ELR (cell line): ENCODE results near the gene IGF2BP3.
"Not testable (repeated sequence)": the region's sequence is repeated elsewhere in the genome, so short reads cannot be mapped to it uniquely, and the experiment has no call there.

Experiments
- DNase-seq: peaks from one replicate; pipeline ENCODE4 v3.0.0-alpha.2; 2015; ENCODE audit warnings: low read depth

The IGF2BP3 gene

DNA sequence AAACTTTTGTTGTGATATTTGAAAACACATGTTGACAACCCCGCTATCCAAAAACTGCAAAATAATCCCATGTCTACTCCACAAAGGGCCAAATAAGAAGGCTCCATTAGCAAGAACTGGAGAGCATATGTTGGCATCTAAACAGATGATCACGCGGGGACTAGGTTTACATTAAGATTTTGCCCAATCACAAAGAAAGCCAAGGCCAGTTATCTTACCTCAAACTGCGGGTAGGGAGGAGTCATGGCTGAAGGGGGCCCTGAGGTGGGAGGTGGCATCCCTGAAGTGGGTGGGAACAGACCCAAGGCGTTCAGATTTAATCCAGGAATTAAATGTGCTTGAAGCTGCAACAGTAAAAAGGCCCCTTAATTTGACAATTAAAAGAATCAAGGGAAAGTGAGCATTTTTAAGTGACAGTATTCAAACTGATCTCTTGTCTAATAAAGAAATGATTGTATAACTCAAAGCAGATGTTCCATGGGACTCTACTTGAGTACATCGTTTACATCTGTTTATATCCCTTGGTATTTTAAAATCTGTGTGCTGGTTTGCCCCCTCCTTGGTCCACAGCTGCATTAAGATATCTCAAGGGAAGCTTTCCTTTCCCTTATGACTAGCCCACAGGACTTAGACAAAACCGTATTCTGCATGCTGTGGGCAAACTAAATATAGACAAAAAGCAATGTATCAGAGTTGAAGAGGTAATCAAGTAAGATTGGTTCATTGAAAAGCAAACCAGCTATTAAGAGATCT, 128.3 kb downstream of the IGF2BP3 start:
- no peak for DNase-seq

DNA sequence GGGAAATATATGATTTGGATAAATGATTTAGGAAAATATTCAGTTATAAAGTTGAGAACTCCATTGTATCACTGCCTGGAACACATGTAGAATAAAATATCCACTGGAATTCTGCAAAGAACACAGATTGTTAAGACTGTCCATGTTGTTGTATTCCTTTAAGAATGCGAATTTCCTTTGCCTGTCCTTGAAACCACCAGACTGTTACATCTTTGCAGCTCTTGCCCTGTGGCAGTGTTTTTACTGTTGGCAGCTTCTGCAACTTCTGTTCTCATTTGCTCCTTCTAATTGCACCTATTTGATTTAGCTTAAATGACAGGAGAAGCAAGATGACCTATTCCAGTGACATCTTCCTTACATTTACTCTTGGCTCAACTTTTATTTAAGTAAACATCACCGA, 131.4 kb downstream of the IGF2BP3 start:
- no peak for DNase-seq

- no peak for DNase-seq
These were observed 131.9 kb downstream of the IGF2BP3 start for GRCh38 chr7:23338439-23338838.

DNA sequence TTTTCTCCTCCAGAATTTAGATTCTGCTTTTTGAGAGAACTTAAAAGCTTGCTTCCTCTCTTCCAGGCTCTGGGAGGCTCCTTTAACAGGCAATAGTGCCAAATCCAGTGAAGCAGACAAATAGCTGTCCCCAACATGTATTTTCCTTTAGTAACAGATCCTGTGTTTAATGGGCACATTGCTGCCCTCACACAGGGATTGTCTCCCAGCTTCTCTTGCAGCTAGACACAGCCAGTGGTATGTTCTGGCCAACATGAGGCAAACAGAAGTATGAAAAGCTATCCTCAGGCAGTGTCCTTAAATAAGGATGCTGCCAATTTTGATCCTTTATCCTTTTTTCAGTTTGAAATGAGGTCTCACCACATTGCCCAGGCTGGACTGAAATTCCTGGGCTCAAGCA, 132.9 kb downstream of the IGF2BP3 start:
- no peak for DNase-seq

DNA sequence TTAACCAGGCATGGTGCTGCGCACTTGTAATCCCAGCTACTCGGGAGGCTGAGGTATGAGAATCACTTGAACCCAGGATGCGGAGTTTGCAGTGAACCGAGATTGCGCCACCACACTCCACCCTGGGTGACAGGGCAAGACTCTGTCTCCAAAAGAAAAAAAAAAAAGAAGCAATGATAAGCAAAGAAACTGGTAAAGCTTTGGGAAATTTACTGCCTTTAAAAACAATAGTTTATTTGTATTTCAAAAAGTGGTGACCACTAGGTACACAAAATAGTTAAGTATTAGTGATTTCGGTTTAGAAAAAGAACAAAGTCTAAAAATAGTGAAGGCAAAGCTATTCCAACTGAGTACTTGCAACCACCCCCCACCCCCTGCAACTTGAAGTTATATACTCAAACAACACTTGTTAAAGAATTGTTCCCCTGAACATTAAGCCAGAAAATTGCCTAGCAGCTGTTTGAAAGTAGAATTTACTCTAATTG, 133.4 kb downstream of the IGF2BP3 start:
- no peak for DNase-seq

DNA sequence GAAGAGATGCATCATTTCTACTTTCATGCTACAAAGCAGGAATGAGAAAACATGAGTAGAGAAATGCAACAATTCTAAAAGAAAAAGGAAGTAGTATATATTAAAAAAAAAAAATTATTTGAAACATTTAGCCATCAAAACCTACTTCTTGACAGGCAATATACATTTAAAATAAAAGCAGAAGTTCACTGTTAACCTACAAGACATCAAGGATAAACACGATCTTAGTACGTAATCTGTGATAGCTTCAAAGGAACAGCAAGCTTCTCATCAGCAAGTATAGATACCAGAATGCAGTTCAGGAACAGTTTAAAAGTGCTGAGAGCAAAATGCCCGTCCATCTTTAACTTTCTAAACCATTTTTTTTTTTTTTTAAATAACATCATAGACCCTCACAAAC, 134.2 kb downstream of the IGF2BP3 start:
- no peak for DNase-seq

GRCh38 chr7:23335621-23336020, 134.7 kb downstream of the IGF2BP3 start:
- DNase-seq: no peak

GRCh38 chr7:23335136-23335535, 135.2 kb downstream of the IGF2BP3 start:
- DNase-seq: no peak

GRCh38 chr7:23334482-23335056, 135.7 kb downstream of the IGF2BP3 start:
- DNase-seq: peak; percentile 100

DNA sequence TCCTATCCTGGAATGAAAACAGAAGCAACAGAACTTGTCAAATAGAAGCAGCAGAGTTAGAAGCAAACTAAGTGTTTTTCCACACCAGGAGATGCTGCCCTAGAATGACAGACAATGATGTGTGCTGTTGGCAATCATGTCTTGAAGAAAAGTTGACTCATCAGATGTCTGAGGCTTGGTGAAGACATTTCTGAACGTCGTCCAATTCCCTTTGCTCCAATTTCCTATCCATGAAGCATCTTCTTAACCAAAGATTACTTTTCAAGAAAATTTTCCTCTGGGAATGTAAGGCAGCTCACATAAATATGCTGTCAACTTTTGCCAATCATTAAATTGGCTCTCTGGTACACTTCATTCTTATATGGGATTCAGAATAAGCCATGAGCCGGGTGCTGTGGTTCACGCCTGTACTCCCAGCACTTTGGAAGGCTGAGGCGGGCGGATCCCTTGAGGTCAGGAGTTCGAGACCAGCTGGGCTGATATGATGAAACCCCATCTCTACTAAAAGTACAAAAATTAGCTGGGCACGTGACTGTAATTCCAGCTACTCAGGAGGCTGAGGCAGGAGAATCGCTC, 136.5 kb downstream of the IGF2BP3 start:
- DNase-seq: peak; percentile 94

DNA sequence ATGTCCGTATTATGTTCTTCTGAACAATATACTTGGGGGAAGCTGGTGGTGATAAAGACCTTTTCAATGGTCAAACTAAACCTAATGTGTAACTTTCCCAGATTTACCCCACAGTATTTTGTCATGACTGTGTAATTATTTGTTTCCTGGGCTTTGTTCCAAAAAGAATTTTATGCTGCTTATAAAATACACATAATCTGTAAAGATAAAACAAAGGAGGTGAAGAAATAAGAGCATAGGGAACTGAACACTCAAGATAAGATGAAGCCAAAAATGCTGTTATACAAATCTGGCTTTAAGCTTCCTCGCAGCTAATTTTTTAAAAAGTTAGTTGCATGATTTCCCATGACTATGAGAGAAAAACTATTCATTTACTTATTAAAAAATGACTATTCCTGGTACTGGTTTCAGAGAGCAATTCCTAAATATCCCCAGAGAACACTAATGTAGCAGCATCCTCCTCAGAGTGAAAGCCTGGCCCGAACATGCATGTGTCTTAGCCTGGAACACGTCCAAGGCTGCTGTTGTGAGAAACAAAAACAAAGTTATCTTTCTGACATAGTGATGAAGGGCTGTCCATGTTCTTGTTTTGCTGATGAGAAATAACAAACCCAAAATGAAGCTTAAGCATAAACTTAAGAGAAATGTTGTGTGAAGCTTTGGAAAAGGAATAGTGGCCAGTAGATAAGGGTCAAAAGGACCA, 137.2 kb downstream of the IGF2BP3 start:
- no peak for DNase-seq

- no peak for DNase-seq
These were observed 138.1 kb downstream of the IGF2BP3 start for GRCh38 chr7:23332193-23332592.

DNA sequence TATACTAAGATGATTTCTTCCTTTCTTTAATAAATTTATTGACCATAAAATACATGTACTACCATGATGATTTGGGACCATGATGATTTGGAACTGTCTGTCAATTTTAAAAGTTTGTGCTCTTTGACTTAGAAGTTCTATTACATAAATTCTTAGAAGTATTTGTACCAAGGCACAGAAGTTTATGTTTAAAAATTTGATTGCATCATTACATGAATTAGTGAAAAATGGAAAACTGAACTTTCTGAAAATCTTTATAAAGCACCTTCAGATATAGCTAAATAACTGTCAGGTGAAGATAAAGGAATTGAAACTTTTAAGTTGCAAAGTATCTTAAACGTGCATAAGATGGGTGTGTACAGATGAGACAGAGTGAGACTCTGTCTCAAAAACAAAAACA, 139.2 kb downstream of the IGF2BP3 start:
- DNase-seq: no peak

- no peak for DNase-seq
These were observed 154.9 kb downstream of the IGF2BP3 start for GRCh38 chr7:23315366-23315765.

DNA sequence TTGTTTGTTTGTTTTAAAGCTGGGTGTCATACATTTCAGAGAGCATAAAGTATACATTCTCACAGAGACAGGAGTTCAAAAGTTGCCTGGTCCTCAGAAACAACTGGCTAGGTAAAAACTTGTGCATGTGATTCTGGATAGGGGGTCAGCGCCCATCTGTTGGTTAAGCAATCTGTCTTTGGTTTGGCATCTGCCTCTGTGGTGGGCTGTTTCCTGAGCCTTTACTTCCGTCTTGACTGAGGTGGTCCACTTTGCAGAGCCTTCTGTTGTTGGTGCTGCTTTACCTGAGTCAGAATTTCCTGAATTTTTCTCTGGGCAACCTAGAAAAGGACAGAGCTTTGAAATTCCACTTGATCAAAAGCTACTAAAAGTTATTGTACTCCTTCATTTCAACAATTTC, 158.2 kb downstream of the IGF2BP3 start:
- not testable (repeated sequence) for DNase-seq

GRCh38 chr7:23308754-23309153, 161.5 kb downstream of the IGF2BP3 start:
- DNase-seq: no peak

DNA sequence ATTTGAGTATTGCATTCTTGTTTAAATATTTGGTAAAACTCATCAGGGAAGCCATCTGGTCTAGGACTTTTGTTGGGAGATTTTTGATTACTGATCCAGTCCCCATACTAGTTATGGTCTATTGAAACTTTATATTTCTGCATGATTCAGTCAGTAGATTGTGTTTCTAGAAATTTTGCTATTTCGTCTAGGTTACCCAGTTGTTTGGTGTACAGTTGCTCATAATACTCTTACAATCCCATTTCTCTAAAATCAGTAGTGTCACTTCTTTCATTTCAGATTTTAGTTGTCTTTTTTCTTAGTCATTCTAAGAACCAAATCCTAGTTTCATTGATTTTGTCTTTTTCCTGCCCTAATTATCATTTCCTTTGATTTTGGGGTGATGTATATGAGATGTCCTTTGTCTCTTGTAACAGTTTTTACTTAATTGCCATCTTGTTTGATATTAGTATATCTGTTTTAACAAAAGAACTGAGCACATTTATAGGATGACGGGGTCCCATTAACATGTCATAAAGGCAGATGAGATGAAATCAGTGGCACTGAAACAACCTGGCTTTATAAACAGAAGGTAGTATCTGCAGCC, 163.3 kb downstream of the IGF2BP3 start:
- DNase-seq: no peak

DNA sequence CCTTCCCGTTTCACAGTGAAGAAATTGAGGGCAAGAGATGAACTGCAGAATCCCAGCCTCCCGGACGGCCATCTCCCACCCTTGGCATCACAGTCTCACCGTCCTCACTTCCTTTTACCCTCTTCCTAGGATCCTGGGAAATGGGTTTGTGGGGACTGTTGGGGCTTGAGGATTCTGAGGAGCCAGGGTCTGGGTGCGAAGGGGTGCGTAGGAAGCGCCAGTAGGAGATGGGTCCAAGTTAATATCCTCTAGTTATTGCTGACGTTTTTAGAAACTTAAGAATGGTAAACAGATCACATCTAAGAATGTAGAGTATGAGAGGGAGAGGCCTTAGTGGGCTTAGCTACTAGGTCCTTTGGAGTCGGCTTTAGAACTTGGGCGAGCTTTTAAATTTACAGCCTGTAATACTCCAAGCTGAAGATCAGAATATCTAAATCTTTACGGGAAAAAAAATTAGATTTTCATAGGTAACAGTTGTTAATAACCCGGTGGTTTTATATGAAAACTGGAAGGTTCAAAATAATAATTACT, 170.5 kb downstream of the IGF2BP3 start:
- peak; percentile 43 for DNase-seq

DNA sequence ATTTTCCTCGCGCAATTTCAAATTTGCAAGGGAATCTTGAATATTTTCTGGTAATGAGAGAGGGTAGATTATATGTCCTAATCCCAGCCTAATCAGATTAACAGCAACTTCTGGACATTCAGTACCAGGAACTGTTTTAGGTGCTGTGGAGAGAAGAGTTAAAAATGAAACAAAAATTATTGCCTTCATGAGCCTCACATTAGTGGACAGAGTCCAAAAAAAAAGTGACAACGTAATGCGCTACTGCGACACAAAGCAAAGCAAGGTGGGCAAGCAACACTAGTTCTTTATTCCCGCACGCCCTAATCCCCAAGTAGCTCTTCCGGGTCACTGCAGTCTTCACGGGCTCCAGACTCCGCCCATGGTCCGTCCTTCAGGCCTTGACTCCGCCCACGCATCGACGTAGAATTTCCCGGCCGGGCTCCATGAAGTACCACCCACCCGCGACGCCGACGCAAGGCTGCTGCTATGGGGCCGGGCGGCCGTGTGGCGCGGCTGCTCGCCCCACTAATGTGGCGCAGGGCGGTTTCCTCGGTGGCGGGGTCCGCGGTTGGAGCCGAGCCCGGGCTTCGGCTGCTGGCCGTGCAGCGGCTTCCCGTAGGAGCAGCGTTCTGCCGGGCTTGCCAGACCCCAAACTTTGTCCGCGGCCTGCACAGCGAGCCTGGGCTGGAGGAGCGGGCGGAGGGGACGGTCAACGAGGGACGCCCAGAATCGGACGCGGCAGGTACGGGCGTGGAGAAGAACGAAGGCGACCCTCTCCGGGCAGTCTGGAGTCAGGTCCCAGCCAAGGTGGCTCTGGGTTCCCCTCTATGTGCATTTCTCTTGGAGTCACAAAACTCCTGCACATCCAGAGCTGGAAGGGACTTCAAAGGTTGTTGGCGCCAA, 171.2 kb downstream of the IGF2BP3 start, which contains the start of gene MALSU1:
Gene MALSU1 (plus strand): TSS at position 455 of the 885 bp plus-strand sequence. CDS start 14 bp downstream, at position 469.
- peak; percentile 99 for DNase-seq

GRCh38 chr7:23298141-23298881, 172.0 kb downstream of the IGF2BP3 start:
- DNase-seq: peak; percentile 21
